GM19193 (cell line): ENCODE results near the gene GNB3.

Experiments used
- POLR2A ChIP-seq: IDR thresholded peaks from 4 replicates; pipeline ENCODE4 v1.6.1; 2011; ENCODE audit not compliant: insufficient read depth, insufficient read length; ENCODE audit errors: extremely low read depth

GNB3 gene

GRCh38 chr12:6819106-6820030 lies 21.4 kb upstream of the GNB3 start:
- TF ChIP-seq POLR2A = no peak

- no peak for TF ChIP-seq POLR2A
Measured at GRCh38 chr12:6820166-6820565, 20.6 kb upstream of the GNB3 start.

GRCh38 chr12:6821591-6822425 lies 18.9 kb upstream of the GNB3 start, which contains the start of gene GPR162:
Gene GPR162 (plus strand): TSS chr12:6821821. CDS start chr12:6823899, 2,078 bp downstream.
- no peak for TF ChIP-seq POLR2A

- no peak for TF ChIP-seq POLR2A
Measured at GRCh38 chr12:6822426-6823135, 18.1 kb upstream of the GNB3 start.

GRCh38 chr12:6823182-6824084 lies 17.3 kb upstream of the GNB3 start:
- TF ChIP-seq POLR2A = no peak

GRCh38 chr12:6824085-6824775 lies 16.5 kb upstream of the GNB3 start:
- TF ChIP-seq POLR2A = no peak

- no peak for TF ChIP-seq POLR2A
Measured at GRCh38 chr12:6824901-6825381, 15.8 kb upstream of the GNB3 start.

GRCh38 chr12:6825398-6826124 lies 15.2 kb upstream of the GNB3 start:
- no peak for TF ChIP-seq POLR2A

- no peak for TF ChIP-seq POLR2A
Measured at GRCh38 chr12:6826125-6826733, 14.5 kb upstream of the GNB3 start.

GRCh38 chr12:6826734-6827436 lies 13.8 kb upstream of the GNB3 start:
- TF ChIP-seq POLR2A = no peak

- no peak for TF ChIP-seq POLR2A
Measured at GRCh38 chr12:6827437-6827911, 13.3 kb upstream of the GNB3 start.
